GM12874 (cell line): ENCODE results near the gene VPS8.

ENCODE experiments used
- CTCF ChIP-seq: IDR thresholded peaks from 2 replicates; pipeline ENCODE4 v1.5.1; 2011; ENCODE audit warnings: low read depth, mild to moderate bottlenecking, control low read depth, low read length, moderate library complexity; ENCODE audit not compliant: insufficient read depth

VPS8 gene

DNA sequence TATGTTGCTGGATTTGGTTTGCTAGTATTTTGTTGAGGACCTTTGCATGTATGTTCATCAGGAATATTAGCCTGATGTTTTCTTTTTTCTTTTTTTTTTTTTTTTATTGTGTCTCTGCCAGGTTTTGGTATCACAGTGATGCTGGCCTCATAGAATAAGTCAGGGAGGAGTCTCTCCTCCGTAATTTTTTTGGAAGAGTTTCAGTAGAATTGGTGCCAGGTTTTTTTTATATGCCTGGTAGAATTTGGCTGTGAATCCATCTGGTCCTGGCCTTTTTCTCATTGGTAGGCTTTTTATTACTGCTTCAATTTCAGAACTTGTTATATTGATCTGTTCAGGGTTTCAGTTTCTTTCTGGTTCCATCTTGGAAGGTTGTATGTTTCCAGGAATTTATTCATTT is 165.8 kb downstream of the VPS8 start:
- TF ChIP-seq CTCF: no peak

DNA sequence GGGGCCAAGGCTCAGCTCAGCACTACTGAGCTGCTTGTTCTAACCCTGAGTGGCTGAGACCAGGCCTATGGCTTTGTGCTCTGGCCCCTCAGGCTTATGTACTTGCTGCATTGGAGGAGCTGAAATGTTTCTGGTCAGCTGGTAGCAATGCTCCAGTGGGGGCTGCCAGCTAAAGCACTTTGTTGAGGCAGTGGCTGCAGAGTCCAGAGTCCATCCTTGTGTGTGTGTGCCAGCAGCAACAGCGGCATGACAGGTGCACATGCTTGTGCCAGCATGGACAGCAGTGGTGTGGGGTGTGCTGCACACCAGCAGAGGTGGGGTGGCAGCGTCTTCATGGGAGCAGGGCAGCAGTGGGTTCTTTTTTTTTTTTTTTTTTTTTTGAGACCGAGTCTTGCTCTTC is 169.1 kb downstream of the VPS8 start:
- TF ChIP-seq CTCF: no peak

DNA sequence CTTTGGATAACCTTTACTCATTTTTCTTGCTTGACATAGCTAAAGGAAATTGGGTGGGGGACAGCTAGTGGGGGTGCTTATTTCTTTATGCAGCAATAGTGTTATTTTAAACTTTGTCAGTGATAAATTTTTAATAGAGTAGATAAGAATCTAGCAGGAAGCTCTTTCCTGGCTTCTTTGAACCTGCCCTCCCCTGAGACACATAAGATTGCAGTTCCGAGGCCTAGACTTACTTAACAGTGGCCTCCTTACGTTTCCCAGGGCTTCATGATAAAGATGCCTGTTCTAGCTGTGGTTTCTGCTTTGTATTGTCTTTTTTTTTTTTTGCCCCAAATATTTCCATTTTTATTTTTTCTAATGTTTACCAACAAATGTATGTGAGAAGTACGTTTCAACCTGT is 170.1 kb downstream of the VPS8 start:
- no peak for TF ChIP-seq CTCF

DNA sequence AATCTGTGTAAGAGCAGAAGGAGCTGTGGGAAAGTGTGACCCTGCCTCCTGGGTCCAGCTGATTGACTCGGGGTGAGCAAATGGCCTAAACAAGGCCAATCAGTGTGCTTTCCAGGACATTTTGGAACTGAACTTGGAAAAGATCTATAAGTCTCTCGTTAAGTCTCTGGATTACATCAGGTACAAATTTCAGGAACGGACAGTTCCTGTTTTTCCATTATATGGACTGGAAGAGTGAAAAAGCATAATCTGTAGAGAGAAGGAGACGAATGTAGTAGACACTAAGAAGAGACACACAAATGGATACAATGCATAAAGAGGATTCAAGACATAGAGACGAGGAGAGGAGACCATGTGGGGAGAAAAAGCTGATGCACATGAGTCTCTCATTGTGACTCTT is 173.6 kb downstream of the VPS8 start:
- TF ChIP-seq CTCF: no peak

GRCh38 chr3:184986366-184986889 is 174.5 kb downstream of the VPS8 start:
- TF ChIP-seq CTCF: no peak

GRCh38 chr3:184993394-184993793 is 181.4 kb downstream of the VPS8 start:
- TF ChIP-seq CTCF: no peak

DNA sequence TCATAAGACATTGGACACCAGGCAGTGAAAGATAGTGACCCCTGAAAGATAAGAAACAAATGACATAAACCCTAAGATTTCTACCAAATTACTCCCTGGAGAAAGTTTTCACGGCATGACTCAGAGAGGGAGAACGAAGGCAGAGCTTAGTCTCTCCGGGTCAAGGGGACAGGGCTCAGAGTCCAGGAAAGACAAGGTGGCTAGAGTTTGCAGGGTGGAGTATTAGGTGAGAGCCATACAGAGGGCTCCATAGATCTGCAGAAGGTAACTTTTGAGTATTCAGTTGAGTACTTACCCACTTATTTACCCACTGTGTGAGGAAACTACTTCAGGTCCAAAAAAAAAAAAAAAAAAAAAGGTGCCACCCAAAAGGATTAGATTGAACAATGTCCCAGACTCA is 197.7 kb downstream of the VPS8 start:
- TF ChIP-seq CTCF: no peak

DNA sequence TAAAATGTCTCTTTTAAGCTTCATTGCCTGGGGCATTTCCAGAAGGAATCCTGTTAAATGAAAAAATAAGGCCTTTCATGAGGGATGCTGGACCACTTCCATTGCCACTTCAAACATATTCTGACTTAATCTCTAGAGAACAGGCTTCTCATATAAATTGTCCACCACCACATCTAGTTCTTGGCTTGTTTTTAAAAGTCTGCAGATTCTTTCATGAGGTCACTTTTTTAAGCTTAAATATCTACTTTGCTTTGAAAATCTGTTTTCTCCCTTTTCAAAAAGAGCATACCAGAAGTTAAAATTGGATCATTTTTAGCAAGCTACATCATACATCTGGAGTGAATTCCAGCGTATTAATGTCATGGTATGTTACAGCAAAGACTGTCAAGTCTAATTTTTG is 209.3 kb downstream of the VPS8 start:
- no peak for TF ChIP-seq CTCF
